HK-2 (cell line): ENCODE results near the gene CTIF.

Experiments used
- DNase-seq: peaks from one replicate; pipeline ENCODE4 v3.0.0-alpha.2; 2018; ENCODE audit not compliant: unreplicated experiment

Gene CTIF

DNA sequence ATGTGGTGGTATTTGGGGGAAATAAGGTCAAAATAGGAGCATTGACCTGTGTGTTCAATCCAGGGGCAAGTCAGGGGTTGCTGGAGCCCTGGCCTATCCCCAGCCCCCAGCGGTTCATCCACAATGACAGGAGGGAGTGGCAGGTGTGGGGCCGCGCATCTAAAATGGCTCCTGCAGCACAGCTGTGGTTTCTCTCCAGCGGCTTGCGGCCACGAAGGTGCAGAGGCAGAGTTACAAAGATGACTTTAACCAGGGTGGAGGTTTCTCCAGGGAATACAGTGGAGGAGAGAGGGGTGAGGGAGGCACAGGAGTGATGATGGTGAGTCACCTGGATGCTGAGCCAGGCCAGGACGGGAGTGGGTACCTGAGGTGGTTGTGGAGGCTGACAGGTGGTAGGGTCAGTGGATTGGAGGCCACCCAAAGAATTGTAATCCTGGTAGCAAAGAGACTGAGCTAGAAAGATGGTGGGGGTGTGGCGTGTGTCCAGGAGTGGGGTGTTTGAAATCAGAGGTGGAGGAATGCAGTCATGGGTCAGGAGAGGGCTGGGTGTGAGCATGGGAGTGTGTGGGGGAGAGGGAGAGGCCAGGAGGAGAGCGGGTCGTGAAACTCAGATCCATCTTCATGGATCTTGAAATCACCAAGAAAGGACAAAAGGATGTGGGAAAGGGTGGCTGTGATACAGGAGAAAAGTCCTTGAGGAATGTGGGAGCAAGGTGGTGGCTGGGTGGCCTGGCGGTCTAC, 83.2 kb downstream of the CTIF start:
- no peak for DNase-seq

DNA sequence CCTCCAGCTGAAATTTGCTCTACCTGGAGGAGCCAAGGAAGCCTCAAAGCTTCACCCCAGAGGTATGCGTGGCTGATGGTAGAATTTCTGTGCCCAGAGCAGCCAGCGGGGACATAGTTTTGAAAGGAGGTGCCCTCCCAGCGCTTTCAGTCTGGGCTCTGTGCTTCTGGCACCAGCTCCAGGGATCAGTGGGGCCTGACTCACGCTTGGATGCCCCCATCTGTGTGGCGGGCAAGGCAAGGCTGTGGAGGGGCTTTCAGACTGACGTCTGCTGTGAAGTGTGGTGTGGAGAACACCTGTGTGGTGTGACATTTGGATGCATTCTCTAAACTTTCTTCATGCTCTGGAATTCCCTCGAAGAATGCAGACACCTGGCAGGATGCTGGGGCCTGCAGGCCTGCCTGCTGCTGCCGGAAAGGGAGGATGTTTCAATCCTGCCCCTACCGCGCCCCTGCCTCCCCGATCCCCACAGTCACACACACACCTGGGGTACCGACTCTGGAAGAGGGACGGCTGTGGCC, 84.1 kb downstream of the CTIF start:
- DNase-seq, result no peak

DNA sequence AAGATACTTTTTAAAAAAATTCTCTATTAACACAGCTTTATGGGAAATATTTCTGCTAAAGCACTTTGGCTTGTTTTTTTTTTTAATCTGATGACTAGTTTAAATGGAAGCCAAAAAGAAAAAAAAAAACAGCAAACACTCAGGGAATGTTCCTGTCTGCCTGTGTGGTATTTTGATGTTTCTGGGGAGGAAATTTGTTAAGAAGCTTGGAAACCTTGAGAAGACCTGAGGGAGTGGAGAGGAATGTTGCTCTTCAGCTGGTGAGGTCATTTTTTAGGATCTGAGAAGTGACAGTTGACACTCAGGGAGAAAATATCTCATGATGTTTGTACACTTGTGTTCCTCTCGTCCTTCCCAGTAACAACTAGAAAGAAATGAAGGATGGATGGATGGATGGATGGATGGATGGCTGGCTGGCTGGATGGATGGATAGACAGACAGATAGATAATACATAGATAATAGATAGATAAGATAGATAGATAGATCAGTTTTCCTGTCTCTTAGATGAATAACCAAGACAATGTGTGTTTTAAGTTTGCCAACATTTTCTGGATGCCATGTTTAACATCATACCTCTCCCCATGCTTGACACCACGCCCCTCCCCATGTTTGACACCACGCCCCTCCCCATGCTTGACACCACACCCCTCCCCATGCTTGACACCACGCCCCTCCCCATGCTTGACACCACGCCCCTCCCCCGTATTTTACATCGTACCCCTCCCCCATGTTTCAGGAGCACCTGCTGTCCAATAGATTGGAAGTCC, 84.8 kb downstream of the CTIF start:
- DNase-seq, result no peak

DNA sequence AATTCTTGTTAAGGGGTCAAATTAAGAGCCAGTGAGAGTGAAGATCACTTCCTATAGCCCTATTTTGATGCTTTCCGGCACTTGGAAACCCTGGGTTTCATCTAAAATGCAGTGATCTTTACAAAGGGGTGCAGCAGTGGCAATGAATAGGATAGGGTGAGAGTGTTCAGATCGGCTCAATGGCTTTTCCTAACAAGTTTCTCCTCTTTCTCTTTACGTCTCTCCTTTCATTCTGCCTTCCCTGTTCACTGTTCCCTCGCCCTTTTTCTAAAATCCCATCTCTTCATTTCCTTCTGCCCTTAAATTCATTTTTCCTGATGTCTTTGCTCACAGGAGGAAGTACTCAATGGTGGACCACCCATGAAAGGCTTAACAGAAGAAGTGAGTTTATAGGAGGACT, 86.0 kb downstream of the CTIF start:
- no peak for DNase-seq

DNA sequence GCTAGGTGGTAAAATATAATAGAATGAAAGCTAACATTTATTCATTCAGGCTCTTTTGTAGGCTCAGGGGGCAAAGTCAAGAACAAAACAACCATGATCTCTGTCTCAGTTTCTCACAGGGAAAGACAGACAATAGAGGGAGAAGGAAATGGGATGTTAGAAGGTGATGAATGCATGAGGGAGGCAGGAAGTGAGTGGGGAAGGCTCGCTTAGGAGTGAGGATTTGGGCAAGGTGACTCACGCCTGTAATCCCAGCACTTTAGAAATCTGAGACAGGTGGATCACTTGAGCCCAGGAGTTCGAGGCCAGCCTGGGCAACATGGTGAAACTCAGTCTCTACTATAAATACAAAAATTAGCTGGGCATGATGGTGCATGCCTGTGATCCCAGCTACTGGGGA, 88.4 kb downstream of the CTIF start:
- no peak for DNase-seq

DNA sequence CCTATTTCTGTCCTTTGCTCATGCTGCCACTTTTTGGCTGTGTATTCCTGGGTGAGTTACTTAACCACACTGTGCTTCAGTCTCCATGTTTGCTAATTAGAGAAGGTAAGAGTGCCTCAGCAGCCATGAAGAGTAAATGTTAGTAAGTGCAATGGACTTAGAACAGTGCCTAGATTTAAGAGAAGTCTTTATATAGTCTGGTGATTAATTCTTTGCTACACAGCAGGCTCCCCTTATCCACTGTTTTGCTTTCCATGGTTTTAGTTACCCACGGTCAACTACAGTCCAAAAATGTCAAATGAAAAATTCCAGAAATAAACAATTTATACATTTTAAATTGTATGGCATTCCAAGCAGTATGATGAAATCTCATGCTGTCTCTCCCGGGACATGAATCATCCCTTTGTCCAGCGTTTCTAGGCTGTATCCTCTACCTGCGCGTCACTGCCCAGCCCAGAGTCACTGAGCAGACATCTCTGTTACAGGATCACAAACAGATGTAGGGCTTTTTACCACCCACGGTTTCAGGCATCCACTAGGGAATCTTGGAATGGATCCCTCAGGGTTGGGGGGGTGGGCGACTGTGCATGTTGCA, 91.0 kb downstream of the CTIF start:
- DNase-seq, result peak; percentile 56

DNA sequence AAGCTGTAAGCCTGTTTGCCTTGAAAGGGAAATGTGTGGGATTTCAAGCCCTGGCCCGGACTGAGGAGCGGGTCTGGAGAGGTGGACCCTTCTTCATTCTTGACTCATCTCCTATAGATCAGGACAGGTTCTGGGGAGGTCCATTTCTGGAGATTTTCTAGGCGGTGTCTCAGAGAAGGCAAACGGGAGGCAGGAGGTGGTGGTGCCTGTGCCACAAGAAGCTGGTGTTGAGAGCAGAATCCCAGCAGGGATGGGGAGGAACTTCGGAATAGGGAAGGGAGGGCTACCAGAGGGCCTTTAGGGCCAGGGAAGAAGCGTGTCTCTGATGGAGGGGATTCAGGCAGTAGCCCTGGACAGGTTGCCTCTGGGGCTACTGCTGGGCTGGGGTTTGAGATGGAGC, 93.0 kb downstream of the CTIF start:
- DNase-seq, result no peak

DNA sequence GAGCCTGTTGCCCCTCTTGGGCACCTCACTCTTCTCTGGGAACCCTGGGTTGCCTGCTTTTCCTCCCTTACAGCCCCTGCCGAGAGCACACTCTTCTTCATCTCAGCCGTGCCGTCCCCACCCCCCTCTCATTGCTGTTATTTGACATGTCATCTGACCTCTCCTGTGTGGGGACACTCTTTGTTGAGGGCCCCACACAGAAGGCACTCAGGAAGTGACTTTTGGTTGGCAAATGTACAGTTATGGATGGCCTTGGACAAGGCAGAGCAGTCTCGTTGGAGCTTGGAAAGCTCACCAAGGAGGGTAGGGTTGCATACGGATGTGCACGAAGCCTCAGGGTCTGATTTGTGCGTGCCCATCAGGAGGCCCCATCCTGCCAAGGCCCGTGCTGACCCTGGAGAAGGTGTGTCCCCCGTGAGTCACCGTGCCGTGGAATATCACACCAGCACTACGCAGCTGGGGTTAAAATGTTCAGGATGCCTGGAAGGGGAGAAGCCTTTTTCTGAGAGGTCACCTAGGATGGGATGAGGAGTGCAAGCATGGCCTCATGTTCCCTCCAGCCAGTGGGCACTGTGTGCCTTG, 93.9 kb downstream of the CTIF start:
- DNase-seq, result no peak

DNA sequence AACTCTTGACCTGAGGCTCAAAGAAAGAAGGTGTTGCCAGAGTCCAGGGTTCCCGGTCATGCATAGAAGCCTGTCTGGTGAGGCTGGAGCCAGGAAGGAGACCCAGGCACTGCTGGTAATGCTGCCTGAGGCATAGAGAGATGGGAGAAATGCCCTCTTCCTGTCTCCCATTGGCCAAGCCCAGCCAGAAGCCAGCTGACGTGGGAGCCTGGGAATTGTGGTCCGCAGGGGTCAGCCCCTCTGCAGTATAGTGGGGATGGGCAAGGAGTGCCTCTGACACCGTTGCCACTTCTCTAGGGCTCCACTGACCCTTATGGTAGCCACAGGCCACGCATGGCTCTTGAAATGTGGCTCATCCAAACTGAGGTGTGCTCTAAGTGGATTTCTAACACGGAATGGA, 95.7 kb downstream of the CTIF start:
- no peak for DNase-seq

DNA sequence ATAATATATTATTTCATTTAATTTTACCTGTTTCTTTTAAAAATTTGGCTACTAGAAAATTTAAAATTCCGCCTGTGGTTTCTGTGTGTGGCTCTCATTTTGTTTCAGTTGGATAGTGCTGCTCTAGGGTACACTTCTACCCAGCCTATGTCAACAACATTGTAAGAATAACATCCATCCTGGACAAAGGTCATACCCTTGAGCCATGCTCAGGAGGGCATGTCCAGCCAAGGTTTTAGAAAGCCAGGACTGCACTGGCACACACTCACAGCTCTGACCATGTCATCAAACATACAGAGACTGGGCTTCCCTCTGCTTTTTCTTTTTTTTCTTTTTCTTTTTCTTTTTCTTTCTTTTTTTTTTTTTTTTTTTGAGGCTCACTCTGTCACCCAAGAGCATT, 96.1 kb downstream of the CTIF start:
- no peak for DNase-seq

DNA sequence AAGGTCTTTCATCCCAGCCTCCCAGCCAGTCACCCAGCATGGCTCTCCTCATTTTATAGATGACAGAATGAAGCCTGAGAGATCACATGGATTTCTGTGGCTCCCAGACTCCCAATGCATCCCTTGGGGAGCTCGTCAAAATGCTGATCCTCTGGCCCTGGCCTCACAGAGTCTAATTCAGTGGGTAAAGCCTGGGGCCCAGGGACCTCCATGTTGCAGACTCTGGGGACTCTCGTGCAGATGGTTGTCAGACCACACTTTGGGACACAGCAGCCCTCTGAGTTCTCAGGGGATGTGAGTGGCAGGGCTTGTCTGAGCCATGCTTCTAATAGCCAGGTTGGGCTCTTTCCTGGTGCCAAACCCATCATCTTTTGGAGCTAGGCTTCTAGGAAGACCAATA, 97.0 kb downstream of the CTIF start:
- no peak for DNase-seq

DNA sequence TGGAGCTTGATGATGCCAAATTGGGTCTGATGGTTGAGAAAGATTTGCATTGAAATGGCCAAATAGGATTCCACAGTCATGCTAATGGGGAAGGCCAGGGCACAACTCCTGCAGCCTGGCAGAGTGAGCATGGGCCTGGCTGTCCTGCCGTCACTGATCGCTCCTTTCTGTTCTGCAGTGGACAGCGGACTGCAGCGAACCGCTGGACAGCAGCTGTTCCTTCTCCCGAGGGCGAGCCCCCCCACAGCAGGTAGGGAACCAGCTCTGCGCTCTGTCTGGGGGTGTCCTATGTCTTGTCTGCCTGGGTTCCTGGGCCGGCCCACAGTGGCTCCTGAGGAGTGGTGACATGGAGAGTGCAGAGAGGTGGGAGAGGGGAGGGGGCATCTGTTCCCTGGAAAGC, 97.6 kb downstream of the CTIF start:
- no peak for DNase-seq

DNA sequence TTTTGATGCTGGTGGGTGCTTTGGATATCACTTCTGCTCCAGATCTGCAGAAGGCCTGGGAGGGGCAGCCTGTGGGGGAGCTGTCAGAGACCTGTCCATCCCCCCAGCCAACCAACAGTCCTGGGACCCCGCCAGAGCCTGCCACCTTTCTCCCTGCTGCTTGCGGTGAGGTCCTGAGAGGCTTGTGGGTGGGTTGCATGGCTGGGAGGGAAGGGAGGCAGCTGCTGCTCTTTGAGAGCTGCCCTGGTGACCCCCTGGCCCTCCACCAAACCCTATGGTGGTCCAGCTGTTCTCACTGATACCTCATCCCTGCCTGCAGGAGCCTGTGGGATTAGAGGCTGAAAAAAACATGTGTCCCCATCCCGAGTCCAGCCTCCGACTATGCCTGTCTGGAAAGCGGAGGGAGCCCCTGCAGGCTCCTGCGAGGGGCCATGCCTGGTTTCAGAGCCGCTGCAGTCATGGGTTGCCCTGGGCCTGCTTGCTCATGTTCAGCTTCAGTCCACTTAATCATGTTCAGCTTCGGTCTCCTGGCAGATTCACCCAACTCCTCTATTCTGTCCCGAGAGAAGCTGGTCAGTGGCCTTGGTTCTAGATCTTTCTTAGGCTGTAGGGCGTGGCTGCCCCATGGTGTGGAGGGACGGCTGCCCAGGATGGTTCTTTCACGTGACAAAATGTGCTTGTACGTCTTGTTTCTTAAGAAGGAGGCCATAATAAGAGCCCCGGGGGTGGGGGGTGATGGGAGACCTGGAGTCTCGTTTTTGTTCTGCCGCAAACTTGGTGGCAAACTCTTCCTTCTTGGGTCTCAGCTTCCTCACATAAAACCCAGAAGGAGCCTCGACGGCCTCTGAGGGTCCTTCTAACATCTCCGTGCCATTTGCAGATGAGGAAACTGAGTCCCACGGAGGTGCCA, 98.5 kb downstream of the CTIF start:
- DNase-seq, result no peak

DNA sequence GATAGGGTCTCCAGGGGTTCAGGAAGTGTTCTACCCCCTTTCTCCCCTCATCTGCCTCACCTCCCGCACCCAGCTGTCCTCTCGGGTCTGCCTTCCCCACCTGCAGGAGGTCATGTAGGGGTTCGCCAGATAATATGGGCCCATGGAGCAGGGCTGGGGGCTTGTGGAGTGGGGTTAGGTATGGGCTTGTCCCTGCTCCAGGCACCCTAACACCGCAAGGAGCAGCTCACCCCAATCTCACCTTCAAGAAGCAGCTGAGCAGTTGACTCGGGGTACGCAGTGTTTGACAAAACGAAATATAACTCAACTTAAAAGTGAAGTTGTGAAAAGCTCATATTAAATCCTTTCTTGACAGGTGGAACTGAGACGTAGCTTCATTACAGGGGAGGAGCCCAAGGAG, 99.6 kb downstream of the CTIF start:
- no peak for DNase-seq

DNA sequence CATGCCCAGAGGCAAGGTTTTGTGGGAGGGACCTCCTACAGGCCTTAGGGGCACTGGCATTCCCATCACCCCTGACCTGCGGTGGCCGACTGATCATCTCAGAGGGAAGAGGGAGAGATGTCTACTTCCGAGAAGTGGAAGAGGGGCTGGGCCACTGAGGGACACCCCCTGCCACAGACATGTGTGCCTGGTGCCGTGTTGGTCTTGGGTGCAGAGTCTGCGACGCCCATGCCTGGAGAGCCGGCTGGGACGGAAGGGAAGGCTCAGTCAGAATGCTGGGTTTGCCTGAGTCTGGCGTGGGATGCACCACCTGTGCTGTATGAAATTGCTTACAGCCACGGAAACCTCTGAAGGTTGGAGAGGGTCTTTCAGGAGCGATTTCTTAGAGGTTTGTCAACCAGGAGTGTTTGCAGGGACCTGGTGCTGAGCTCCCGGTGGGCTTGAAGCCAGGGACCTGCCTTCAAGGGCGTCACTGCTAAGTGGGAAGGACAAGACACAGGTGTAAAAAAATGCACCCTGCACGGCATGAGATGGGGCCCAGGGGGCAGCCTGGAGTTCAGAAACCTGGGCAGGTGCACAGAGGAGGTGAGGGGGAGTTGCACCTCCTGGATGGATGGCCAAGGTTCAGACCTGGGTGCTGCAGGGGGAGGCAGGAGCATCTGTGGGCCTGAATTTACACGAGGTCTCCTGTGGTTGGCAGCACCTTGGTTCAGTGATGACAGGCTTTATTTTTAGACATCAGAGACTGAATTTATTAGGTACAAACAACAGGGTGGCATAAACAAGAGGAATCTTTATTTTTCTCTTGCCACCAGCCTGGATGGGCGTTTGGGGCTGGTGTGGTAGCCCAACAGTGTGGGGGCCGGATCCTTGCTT, 100.3 kb downstream of the CTIF start:
- no peak for DNase-seq

DNA sequence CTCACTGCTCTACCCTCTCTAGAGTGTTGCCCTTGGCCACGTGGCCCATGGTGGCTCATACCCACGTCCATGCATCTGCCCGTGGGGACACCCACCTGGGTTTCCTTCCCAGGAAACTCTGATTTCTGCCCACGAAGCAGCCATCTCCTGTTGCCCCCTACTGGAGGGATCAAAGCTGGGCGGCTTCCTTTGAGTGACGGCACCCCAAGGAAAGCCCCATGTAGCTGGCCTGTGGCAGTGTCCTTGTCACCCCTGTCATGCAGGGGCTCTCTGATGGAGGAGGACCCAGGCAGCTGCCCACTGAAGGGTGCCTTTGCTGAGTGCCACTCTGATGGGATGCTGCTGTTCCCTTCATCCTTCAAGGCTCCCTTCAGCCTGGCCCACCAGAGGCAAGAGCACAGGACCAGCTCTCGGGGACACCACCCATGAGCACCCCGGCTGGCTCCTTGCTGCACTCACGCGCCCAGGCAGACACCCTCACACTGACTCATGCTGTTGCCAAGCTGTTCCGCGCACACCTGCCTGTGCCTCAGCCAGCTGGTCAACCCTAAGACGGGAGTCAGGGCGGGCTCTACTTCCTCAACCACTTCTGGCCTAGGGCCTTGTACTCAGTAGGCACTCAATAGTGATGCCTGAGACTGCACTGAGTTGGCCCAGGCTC, 101.1 kb downstream of the CTIF start:
- DNase-seq, result no peak

DNA sequence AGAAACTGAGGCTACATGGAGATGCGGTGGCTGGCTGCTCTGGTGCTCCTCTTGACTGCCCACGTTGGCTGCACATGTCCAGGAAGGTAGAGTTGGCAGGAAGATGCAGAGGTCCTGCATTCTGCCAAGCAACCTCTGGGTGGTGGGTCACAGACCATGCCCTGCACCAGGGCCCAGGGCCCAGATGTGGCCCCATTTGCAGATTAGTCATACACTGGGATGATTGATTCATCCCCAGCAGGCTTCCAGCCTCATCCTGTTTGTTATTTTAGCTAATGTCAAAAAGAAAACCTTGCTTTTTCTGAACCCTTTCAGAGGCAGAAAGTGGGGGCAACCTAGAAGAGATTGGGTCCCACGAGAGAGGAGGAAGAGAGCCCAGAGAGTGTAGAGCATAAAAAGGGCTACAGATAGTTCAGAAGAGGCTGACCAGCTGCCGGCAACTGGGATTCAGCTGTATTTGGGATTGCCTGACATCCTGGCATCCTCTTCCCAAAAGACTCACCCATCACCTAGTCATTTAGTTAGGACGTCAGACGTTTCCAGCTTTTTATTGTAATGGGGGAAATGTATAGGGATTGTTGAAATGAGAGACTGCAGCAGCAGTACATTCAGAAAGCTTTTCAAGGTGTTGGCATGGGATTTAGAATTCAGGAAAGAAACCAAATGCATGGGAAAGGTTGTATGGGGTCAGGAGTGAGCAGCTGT, 101.9 kb downstream of the CTIF start:
- DNase-seq, result no peak

DNA sequence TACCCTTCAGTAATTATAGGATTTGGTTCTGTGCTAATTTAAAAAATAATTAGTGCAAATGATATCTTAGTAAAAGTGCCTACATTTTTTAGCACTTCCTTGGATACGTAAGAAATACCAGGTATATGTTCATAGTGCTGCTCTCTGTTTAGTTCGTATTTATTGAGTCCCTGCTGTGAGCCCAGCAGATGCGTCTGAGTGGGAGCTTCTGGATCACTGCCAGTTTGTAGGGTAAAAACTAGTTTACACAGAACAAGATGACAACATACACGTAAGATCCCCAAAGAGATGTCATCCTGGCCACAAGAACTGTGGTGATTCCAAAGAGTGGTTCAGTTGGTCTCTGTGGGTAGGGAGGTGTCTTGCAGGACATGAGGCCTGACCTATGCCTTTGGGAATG, 103.2 kb downstream of the CTIF start:
- no peak for DNase-seq

DNA sequence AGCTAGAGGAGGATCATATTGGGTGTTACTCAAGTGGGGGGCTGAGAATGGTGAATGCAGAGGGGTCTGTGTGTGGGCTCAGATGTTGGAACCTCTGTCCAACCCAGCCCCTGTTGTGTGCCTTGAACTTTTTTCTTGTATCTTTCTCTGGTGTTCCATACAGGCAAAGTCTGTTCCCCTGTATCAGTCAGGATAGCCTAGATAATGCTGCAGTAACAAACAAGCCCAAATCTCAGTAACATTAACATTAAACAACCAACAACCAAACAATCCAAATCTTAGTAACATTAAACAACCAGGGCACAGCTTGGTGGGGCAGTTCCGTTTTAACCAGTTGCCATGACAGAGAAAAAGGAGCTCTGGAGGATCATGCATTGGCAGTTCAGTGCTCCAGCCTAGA, 103.7 kb downstream of the CTIF start:
- DNase-seq, result no peak
